Stimulated activated naive CD8-positive, alpha-beta T cell treated with anti-CD3 and anti-CD28 coated beads, Interleukin-15, Interleukin-2, amounts not matched to agents 100 U/mL and 50 U/mL, for 24 hours (primary cell): ENCODE measurements around the gene KDM2B.
A peak's percentile ranks its signal among the peaks of the same experiment; 100 is the strongest.

ENCODE experiments used
- ATAC-seq: fragments of 150-1000 bp; cut with Tn5 transposase; one replicate; pipeline ENCODE4 v1.10.0; 2021
- DNase-seq: peaks from one replicate; pipeline ENCODE4 v3.0.0; 2021

The KDM2B gene

GRCh38 chr12:121461048-121461447 lies 119.8 kb downstream of the KDM2B start:
- ATAC-seq: no peak
- DNase-seq: no peak

- DNase-seq (no peak), ATAC-seq (no peak)
Measured at GRCh38 chr12:121456551-121456950, 124.3 kb downstream of the KDM2B start.

GRCh38 chr12:121455766-121456420 lies 124.9 kb downstream of the KDM2B start:
- ATAC-seq (no peak), DNase-seq (no peak)

GRCh38 chr12:121454921-121455320 lies 125.9 kb downstream of the KDM2B start:
- DNase-seq: no peak
- no peak for ATAC-seq

- ATAC-seq (no peak), DNase-seq (no peak)
Measured at GRCh38 chr12:121453629-121454028, 127.2 kb downstream of the KDM2B start.

- DNase-seq (no peak), ATAC-seq (no peak)
Measured at GRCh38 chr12:121452985-121453360, 127.8 kb downstream of the KDM2B start.

GRCh38 chr12:121452340-121452984 lies 128.4 kb downstream of the KDM2B start:
- no peak for ATAC-seq
- no peak for DNase-seq

- DNase-seq: no peak
- peak; percentile 44 for ATAC-seq
Measured at GRCh38 chr12:121451961-121452339, 128.9 kb downstream of the KDM2B start.

- DNase-seq (no peak), ATAC-seq (no peak)
Measured at GRCh38 chr12:121448771-121449315, 132.0 kb downstream of the KDM2B start.

- DNase-seq (no peak), ATAC-seq (no peak)
Measured at GRCh38 chr12:121446750-121447149, 134.1 kb downstream of the KDM2B start.

- DNase-seq (no peak), ATAC-seq (no peak)
Measured at GRCh38 chr12:121444842-121445202, 136.0 kb downstream of the KDM2B start.

- DNase-seq (no peak), ATAC-seq (no peak)
Measured at GRCh38 chr12:121443911-121444841, 136.6 kb downstream of the KDM2B start.

- ATAC-seq (peak; percentile 66), DNase-seq (peak; percentile 80)
Measured at GRCh38 chr12:121443193-121443870, 137.5 kb downstream of the KDM2B start.

- no peak for DNase-seq
- ATAC-seq: no peak
Measured at GRCh38 chr12:121442028-121442948, 138.5 kb downstream of the KDM2B start.

GRCh38 chr12:121441555-121441954 lies 139.3 kb downstream of the KDM2B start:
- ATAC-seq (no peak), DNase-seq (no peak)

GRCh38 chr12:121440768-121441167 lies 140.1 kb downstream of the KDM2B start:
- no peak for ATAC-seq
- DNase-seq: no peak

- DNase-seq: no peak
- no peak for ATAC-seq
Measured at GRCh38 chr12:121439715-121440114, 141.1 kb downstream of the KDM2B start.

GRCh38 chr12:121438905-121439304 lies 141.9 kb downstream of the KDM2B start:
- DNase-seq: no peak
- ATAC-seq: no peak

GRCh38 chr12:121436706-121437105 lies 144.1 kb downstream of the KDM2B start:
- no peak for ATAC-seq
- DNase-seq: no peak

- DNase-seq (no peak), ATAC-seq (no peak)
Measured at GRCh38 chr12:121432740-121433480, 147.9 kb downstream of the KDM2B start.
